A549 treated with CORT108297 at 1 μM for 4 hours (cell line): ENCODE measurements around the gene LRCH3. TPM values are rescaled to one million over a fixed set of nuclear protein-coding genes. Genes with fewer than 3 reads are reported as not detected.

Experiments used
- total RNA-seq: library from RNA; stranded (reverse); fragments of 200-300 nt; extraction: Qiagen RNA extraction; gene quantifications from 5 replicates; pipeline ENCODE4 v1.2.3, GENCODE V29; 2022

Gene LRCH3
- total RNA-seq, result 14.0 to 17.2 TPM (median 15.5 TPM) in 5 replicates

GRCh38 chr3:197791113-197791891, at the start of gene LRCH3:
Gene LRCH3, plus strand, starts transcription at chr3:197791254. Its CDS starts 25 bp downstream, at chr3:197791279.

GRCh38 chr3:197749601-197750395, 41.3 kb upstream of the LRCH3 start, which contains the start of gene FYTTD1:
Gene FYTTD1, plus strand, starts transcription at chr3:197749883. Its CDS starts 89 bp downstream, at chr3:197749972.

Other genes with a start within 250 kb of the LRCH3 start
- 1.6 to 4.2 TPM (median 3.4 TPM) in 5 replicates for gene BDH1, start 235.3 kb upstream of the LRCH3 start, total RNA-seq
- gene RUBCN, start 54.4 kb upstream of the LRCH3 start, total RNA-seq, result 7.0 to 10.3 TPM (median 9.1 TPM) in 5 replicates
- gene FYTTD1, start 41.4 kb upstream of the LRCH3 start, total RNA-seq, result 20.9 to 31.7 TPM (median 28.3 TPM) in 5 replicates
- 1,019 to 1,173 TPM (median 1,030 TPM) in 5 replicates for gene RPL35A, start 158.9 kb downstream of the LRCH3 start, total RNA-seq
- gene LMLN, start 169.0 kb downstream of the LRCH3 start, total RNA-seq, result 1.8 to 2.7 TPM (median 2.5 TPM) in 5 replicates